Stimulated activated CD8-positive, alpha-beta memory T cell treated with anti-CD3 and anti-CD28 coated beads, Interleukin-7, amount 100 ng/mL, for 24 hours (primary cell): ENCODE results near the gene TBC1D22A.

Source experiments
- DNase-seq: peaks from one replicate; pipeline ENCODE4 v3.0.0-alpha.2; 2020; ENCODE audit warnings: low read depth

The TBC1D22A gene

DNA sequence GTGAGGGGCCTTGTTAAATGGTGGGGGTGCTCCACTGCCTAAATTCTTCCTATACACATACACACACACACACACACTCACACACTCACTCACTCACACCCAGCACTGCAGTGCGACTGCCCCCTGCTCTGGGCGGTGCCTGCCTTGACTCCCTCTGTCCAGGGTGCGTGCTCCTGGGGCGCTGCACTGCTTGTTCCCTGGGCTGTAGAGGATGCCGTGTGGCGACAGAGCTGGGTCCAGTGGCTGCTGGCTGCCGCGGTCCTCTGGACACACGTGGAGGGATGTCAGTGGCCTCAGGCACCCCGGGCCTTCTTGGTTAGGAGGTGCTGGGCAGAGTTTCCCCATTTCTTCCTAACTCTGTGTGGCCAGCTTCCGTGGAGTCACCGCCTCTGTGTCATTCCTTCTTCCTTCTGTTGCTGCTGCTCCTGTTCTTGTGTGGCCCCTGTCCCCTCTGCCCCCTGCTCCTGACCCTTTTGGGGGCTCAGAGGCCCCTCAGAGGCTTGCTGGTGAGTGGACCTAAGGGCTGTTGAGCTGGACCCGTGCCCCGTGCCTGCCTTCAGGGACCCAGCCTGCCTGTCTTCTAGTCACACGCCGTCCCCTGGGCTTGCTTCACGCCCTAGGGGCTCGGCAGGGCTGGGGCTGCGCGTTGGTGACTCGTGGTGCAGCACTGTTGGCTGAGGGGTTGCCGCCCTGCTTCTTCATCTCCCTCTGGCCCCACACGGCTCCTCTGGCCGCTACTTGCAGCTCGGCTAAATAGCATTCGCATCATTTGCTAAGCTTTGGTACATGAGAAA is 147.0 kb downstream of the TBC1D22A start:
- no peak for DNase-seq

DNA sequence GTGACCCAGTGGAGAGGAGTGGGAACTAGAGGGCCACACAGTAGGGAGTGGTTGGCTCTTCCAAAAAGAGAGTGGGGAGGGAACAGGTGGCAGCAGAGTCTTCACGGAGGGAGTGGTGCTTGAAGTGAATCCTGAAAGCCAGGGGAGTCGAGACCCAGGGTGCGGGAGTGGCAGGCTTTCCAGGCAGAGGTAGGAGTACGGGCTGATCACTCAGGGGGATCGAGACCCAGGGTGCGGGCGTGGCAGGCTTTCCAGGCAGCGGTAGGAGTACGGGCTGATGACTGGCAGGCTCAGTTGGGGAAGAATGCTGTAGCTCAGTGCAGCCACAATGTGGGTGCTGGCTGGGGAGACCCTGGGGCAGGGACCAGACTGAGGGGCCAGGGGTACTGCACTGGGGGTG is 148.2 kb downstream of the TBC1D22A start:
- DNase-seq, result no peak

DNA sequence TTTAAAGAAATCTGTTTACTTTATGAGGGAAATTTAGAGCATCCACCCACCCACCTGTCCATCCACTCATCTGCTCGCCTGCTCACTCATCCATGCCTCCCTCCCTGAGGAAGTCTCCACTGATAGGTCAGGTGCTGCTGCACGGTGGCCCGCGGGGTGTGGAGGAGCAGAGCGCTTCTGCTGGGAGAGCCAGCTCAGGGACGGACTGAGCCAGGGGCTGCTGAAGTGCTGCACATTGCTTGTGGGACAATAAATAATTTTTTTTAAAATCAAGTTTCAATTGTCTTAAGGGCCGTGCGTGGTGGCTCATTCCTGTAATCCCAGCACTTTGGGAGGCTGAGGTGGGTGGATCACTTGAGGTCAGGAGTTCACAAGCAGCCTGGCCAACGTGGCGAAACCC is 148.9 kb downstream of the TBC1D22A start:
- DNase-seq, result no peak

DNA sequence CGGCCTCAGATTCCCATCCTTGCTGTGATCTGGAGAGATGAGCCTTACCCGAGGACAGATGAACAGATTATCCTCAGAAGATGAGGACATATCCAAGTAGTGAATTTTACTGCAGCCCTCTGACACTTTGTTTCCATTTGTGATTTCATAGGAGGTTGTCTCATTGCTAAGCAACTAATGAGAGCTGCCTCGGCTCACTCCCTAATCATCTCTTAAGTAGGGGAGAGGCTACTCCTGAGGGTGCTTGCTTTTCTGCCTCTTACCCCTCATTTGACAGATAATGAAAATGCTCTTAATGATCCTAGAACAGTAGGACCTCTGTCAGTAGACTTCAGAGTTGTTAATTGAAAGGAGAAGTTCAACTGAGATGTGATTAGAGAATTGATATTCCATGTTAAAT is 150.9 kb downstream of the TBC1D22A start:
- no peak for DNase-seq

DNA sequence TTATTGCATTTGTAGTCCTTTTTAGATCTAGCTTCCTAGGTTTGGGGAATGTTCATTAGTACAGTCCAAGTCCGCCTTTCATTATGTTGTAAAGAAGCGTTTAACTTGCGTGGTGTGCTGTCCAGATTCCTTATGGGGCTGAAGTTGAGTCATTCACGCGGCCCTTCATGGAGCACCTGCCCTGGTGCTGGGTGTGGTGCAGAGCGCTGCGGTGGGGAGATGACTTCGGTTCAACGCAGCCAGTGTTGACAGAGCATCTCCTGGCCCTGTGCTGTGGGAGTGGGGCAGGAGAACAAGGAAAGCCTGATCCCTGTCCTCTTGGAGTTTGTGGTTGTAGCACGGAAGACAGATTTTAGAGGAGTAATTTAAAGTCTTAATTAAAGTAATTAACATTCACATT is 152.0 kb downstream of the TBC1D22A start:
- DNase-seq, result no peak

DNA sequence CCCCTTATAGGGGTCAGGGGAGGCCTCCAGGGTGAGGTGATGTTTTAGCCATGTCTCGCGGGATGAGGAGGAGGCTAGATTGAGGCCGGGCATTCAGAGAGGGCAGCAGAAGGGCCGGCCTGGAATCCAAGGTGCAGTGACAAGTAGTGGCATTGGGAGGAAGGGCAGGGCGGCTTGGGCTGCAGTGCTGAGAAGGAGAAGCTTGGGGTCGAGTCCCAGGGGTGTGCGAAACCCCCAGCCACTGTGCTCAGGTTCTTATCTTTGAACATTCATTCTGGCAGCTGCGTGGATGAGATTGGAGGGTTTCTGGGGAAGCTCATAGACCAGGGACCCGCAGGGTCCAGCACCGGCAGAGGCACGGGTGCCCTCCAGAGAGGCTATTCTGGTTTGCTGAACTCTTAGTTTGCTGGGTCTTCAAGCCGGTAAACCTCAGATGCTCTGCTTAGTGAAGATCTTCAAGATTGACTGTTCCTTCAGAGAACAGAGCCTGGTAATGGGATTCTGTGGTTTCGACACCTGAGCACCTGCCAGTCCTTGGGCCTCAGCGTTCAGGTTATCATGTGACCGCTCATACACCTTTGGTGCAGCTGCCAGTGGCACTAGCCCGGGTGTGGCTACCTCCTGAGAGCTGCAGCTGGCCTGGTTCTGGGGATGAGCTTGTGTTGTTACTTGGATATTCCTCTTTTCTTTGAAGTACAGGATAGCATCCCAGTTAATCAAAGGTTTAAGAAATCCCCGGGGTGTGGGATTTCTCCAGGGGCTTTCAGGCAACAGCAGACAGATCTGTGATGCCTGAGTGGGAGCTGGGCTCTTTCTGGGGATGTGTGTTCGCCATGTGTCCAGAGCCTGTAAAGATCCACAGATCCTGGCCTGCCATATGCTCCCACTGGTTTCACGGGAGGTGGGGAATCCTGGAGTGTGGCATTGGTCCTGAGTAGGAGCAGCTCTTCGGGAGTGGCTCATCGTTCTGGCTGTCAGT is 152.8 kb downstream of the TBC1D22A start:
- no peak for DNase-seq

DNA sequence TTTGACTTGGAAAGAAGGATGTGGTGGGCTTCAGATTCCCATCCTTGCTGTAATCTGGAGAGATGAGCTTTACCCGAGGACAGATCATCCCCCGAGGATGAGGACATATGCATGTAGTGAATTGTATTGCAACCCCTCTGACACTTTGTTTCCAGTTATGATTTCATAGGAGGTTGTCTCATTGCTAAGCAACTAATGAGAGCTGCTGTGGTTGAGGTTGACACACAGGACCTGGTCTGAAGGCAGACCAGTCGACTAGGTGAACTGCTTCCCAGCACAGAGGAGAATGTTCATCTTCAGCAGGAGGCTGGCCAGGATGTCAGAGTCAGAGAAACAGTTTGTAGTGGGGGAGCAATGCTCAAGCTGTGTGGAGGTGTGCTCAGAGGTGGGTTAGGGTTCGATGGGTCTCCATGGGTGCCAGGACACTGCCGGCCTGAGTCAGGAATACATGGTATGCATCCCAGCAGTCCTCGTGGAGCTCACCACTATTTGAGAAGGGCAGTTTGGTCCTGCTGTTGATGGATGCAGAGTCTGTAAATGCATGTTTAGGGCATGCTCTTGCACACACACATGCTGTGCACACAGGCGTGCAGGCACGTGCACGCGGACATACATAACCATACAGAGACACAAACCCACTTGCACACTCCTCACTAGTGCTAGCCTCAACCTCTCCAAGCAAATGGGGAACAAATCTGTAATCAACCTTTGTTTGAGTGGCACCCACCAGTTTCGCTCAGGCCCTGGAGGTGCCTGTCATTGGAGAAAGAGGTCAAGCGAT is 153.7 kb downstream of the TBC1D22A start:
- DNase-seq, result no peak

DNA sequence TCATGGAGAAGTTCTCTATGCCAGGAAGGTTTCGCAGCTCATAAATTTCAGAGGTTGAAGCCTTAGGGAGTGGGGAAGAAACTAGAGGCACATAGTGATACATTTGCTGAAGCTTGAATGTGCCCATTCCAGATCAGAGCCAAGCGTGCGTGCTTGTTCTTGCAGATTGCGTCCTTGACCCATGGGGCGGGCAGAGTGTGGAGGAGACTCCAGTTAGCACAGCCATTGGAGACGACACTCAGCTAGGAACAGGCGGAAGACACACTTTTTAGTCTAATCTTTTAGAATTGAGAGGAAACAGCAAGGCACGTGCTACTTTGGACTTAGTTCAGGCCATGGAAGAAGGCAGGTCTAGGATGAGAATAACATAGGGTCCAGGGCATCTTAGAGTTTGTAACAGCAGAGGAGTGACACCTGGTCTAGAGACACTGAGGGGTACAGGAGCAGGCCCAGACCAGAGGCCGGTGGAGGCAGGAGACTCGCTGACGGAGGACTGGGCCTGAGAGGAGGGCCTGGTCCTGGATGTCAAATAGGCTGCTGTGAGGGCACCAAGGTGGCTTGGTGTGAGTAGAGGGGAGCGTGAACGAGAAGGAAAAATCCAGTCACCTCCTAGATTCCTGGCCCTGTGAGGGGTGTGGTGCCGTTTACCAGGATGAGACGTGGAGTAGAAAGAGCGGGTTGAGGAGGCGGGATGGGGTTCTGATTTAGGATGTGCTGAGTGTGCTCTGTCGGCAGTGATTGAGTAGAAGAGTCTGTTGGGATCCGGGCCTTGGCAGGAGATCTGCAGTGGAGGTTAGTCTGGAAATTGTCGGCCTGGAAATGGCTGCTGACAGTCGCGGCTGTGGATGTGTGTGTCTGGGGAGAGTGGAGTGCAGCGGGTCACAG is 154.7 kb downstream of the TBC1D22A start:
- DNase-seq, result no peak

DNA sequence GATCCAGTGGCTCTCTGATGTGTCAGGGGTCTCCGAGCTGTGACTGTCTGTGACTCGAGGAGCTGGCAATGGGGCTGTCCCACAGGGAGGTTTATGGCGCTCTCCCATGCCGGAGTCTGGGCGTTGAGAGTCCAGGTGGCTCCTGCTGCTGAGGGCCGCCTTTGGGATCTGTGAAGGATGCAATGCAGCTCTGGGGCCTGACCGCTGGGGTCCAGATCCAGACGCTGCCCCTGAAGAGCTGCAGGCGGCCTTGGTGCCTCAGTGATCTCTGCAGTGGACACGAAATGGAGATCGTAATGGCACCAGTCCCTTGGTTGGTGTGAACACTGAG is 155.3 kb downstream of the TBC1D22A start:
- no peak for DNase-seq

DNA sequence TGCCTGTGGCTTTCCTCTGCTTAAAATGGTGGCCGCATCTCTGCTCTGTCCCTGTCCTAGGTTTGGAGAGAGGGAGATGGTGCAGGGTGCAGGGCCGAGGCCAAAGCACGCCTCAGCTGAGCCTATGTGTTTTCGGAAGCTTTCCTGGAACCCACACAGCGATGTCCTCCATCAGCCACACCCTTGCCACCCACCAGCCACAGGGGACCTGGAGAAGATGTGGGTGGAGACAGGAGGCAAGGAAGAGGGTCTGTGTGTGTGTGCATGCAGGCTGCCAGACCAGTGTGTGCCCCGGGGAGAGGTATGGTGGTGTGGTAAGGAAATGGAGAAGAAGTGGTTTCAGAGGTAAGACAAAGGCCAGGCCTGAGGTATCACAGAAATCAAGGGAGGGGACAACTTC is 155.7 kb downstream of the TBC1D22A start:
- DNase-seq, result no peak

DNA sequence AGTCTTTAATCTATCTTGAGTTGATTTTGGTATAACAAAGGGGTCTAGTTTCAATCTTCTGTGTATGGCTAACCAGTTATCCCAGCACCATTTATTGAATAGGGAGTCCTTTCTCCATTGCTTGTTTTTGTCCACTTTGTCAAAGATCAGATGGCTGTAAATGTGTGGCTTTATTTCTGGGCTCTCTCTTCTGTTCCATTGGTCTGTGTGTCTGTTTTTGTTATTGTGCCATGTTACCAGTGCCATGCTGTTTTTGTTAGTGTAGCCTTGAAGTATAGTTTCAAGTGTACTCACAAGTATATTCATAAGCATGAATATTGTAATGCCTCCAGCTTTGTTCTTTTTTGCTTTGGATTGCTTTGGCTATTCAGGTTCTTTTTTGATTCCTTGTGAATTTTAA is 159.6 kb downstream of the TBC1D22A start:
- no peak for DNase-seq

DNA sequence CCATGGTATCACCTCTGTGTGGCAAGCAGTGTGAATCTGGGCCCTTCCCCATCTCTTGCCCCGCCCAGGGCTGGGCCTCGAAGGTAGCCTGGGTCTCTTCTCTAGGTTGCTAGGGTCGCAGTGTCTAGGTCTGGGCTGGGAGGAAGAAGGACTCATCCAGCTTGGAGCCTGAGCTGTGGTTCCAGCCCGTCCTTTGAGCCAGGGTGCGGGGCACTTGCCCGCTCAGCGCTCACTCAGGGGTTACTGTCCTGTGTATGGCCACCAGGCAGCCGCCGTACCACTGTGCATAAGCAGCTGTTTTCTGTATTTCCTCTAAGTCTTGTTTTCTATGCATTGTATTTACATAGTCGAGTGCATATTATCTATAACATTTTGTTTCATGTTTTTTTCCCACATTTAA is 160.9 kb downstream of the TBC1D22A start:
- DNase-seq, result no peak

DNA sequence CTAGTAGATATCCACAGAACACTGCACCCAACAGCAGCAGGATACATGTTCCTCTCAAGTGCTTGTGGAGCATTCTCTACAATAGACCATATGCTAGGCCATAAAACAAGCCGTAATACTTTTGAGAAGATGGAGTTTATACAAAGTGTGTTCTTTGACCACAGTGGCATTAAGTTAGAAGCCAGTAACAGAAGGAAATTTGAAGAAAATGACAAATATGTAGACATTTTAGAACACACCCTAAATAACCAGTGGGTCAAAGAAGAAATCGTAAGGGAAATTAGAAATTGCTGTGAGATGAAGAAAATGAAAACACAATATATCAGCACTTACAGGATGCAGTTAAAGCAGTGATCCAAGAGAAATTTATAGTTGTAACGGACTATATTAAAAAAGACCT is 163.4 kb downstream of the TBC1D22A start:
- DNase-seq, result no peak

DNA sequence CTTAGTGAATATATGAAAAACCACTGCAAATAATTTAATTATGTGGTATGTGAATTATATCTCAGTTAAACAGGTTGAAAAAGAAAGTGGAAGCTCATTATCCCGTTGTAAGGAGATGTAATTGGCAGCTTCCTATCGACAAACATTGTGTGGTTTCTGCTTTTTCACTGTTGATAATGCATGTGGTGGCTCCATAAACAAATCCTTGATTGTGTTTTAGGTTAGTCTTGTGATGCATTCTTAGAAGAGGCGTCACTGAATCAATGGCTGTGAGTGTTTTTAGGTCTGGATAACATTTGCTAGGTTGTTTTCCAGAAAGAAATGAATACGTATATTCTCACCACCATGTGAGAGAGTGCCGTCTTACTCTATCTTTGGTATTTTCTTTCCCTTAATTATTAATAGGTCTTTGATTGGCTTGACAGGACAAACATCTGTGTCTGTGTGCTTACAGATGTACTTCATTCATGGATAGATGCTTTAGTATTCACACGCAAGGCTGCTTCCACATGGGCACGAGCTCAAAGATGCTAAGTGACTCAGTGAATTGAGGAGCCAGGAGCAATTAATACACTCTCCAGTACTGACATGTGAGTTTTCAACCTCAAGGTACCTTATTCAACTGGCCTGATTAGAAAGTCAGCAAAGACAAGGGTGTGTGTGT is 166.7 kb downstream of the TBC1D22A start:
- DNase-seq, result no peak

DNA sequence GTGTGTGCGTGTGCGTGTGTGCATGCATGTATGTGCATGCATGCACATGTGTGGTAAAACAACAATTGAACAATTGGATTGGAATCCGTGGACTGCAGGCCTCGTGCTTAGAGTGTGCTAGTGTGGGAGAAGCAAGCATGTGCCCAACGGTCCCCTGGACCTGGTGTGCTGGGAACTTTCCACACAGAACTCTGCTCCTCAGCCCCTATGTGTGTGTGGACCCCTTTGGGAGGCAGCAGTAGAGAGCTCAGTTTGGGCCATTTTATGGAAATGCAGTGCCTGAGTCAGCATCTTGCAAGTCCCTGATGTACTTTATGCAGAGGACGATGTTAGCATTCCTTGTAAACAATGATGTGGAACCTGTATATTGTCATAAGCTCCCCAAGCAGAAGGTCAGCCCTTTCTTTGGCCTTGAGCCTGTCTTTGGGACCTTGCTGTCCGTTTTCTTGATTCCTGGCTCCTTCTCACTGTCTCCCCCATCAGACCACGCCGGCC is 167.3 kb downstream of the TBC1D22A start:
- DNase-seq, result no peak

DNA sequence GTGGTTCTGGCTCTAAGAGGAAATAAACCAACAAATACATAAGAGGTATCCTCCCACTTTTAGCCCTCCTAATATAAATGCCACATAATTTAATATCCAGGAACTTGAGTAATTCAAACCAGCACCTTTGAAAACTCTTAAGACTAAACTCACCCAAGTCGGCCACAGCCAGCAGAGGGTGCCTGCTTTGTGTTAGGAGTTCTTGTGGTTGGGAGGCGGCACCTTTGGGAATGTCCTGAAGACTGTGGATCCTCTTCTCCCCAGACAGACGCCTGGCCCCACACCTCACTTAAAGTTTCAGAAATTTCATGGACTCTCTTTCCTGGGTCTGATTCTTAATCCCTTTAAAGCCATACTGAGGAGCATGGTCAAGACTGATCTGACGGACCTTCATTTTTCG is 169.0 kb downstream of the TBC1D22A start:
- no peak for DNase-seq

DNA sequence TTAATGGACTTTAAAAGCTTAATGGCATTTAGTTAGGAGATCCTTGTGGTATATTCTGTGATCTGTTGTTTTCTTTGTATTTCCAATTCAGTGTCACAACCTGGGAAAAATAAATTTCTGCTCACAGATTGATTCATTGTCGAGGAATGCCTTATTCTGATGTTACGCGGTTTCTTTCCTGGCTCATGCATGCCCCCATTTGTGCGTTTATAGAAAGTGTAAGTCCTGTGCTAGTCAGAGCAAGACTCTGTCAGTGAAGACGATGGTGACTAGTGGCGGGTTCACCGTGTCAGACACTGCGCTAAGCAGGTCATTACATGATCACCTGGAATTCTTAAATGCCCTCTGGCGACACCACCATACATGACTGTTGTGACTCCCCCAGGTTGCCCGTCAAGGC is 169.4 kb downstream of the TBC1D22A start:
- no peak for DNase-seq

DNA sequence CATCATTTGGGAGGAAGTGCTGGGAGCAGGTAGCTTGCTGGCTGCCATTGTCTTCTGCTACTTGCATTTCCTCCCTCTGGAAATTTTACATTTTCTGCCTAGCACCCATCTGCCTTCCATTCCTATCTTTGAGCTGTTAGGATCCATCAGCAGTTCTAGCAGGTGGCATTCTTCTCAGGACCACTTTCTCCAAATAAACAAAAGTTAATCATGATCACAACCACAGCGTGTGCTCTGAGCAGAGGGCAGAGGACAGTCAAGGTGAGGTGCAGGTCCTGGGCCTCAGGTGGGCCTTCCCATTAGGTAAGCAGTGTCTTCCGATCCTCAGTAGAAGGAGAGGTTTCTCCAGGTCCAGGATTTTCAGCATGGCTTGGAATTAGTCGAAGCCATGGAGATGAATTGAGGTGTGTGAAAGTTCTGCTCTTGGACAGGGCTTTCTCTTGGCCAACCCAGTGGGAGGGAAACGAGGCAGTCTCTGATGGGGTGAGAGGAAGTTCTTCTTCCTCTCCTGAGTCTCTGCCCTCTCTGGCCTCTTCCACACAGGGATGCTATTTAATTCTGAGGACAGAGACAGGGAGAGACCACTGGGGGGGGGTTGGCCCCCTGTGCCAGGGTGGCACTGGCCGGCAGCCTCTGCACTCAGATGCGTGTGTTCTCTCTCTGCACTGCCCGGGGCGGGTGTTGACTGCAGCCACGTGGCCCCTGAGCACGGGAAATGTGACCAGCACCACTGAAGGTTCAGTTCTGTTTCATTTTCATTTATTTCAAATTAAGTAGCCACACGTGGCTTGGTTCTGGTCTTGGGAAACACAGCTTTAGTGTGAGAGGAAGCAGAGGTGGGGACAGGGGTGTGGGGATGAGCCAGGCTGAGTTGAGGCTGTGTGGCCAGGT is 170.8 kb downstream of the TBC1D22A start:
- no peak for DNase-seq

DNA sequence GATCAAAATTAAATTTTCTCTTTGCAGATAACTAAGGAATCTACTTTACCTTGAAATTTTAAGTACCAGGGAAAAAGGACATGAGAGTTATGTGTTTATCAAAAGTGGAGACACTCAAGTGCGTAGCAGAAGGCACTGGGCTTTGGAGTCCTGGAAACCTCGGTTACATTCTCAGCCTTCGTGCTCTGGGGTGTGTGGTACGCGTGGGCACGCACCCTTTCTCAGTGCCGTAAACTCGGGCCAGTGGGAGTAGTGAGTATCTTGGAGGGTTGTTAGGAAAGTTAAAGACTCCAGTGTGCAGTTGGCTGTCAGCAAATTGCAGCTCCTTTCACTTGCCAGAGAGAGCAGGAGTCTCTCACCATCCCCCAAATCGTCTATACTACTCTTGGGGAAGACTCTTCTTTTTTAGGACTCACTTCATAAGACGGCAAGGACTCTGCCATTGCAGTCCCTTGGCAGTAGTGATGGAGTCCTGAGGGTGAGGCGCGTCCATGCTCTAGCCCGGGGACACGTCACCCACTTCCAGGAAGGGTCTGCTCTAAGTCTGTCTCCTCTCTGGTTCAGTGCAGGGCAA is 171.8 kb downstream of the TBC1D22A start:
- DNase-seq, result no peak
